NCI-H2196 (cell line): Measurements from ENCODE around the gene LIN52.

Experiments
- DNase-seq: peaks from one replicate; lab custom pipeline; 2025; ENCODE audit not compliant: unreplicated experiment; lab: John Stamatoyannopoulos, UW

Gene LIN52

GRCh38 chr14:74084277-74085046 is at the start of gene LIN52, which contains the start of gene ALDH6A1:
Gene LIN52, plus strand, starts transcription at chr14:74084956. Its CDS starts 19 bp downstream, at chr14:74084975.
Gene ALDH6A1, minus strand, starts transcription at chr14:74084453. Its CDS starts 59 bp downstream, at chr14:74084394.
- peak; percentile 100 for DNase-seq

GRCh38 chr14:74035556-74035955 is 49.2 kb upstream of the LIN52 start:
- no peak for DNase-seq

- DNase-seq, result no peak
These were observed 46.5 kb upstream of the LIN52 start for GRCh38 chr14:74038020-74038859.

- DNase-seq, result no peak
These were observed 42.5 kb upstream of the LIN52 start for GRCh38 chr14:74042296-74042695.

GRCh38 chr14:74045522-74045921 is 39.2 kb upstream of the LIN52 start:
- no peak for DNase-seq

GRCh38 chr14:74048281-74048680 is 36.5 kb upstream of the LIN52 start:
- no peak for DNase-seq

- no peak for DNase-seq
These were observed 34.8 kb upstream of the LIN52 start for GRCh38 chr14:74049876-74050495.

- DNase-seq, result no peak
These were observed 22.0 kb upstream of the LIN52 start for GRCh38 chr14:74062809-74063150.

GRCh38 chr14:74064426-74064825 is 20.3 kb upstream of the LIN52 start:
- no peak for DNase-seq

- no peak for DNase-seq
These were observed 19.9 kb upstream of the LIN52 start for GRCh38 chr14:74064883-74065282.

- no peak for DNase-seq
These were observed 18.8 kb upstream of the LIN52 start for GRCh38 chr14:74065746-74066575.

- DNase-seq, result no peak
These were observed 7.4 kb upstream of the LIN52 start for GRCh38 chr14:74077401-74077800.

- no peak for DNase-seq
These were observed 3.8 kb upstream of the LIN52 start for GRCh38 chr14:74080820-74081460.

- DNase-seq, result no peak
These were observed 3.3 kb upstream of the LIN52 start for GRCh38 chr14:74081491-74081890.

GRCh38 chr14:74083161-74083560 is 1.6 kb upstream of the LIN52 start:
- DNase-seq, result no peak

GRCh38 chr14:74083784-74084276 is 926 bp upstream of the LIN52 start:
- DNase-seq, result no peak

GRCh38 chr14:74085047-74085637 is 386 bp downstream of the LIN52 start:
- peak; percentile 37 for DNase-seq

GRCh38 chr14:74085828-74086227 is 1.1 kb downstream of the LIN52 start:
- DNase-seq, result no peak

GRCh38 chr14:74089251-74090020 is 4.7 kb downstream of the LIN52 start:
- DNase-seq, result no peak
